ENCODE data around the gene LAMB1.

LAMB1 gene

DNA sequence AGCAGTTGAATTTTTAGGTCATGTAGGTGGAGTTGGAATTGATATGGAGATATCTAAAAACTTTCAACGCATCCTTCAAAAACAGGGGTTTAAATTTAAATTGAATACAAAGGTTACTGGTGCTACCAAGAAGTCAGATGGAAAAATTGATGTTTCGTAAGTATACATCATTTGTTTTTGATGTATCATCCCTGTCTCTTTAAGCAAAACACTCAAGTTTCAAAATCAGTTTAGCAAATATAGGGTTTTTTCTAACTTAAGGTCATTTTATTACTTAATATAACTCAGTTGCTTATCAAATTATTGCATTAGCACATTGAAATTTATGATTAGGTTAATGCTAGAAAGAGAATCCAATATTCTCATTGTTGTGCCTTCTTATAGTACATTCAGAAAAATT, 87.4 kb downstream of the LAMB1 start:
- H3K4me1 ChIP-seq, result no peaks in the 10 kb centered on the region
- H3K36me3 ChIP-seq, result peaks cover 86% of the 10 kb centered on the region
- no peaks in the 10 kb centered on the region for H3K9me3 ChIP-seq
- H3K4me3 ChIP-seq (ENCODE audit: low read depth, low read length), result no peak overlapping the region
- DNase-seq, result no peak
- H3K27me3 ChIP-seq, result no peaks in the 10 kb centered on the region
- TF ChIP-seq, protein P1, sequence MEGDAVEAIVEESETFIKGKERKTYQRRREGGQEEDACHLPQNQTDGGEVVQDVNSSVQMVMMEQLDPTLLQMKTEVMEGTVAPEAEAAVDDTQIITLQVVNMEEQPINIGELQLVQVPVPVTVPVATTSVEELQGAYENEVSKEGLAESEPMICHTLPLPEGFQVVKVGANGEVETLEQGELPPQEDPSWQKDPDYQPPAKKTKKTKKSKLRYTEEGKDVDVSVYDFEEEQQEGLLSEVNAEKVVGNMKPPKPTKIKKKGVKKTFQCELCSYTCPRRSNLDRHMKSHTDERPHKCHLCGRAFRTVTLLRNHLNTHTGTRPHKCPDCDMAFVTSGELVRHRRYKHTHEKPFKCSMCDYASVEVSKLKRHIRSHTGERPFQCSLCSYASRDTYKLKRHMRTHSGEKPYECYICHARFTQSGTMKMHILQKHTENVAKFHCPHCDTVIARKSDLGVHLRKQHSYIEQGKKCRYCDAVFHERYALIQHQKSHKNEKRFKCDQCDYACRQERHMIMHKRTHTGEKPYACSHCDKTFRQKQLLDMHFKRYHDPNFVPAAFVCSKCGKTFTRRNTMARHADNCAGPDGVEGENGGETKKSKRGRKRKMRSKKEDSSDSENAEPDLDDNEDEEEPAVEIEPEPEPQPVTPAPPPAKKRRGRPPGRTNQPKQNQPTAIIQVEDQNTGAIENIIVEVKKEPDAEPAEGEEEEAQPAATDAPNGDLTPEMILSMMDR (IDR thresholded peaks at IDR 0.05; ENCODE audit: low read depth, low read length), result no peak

GRCh38 chr7:107914831-107915230, 88.1 kb downstream of the LAMB1 start:
- DNase-seq, result no peak
- peaks cover 80% of the 10 kb centered on the region for H3K36me3 ChIP-seq
- TF ChIP-seq, protein P1 (IDR thresholded peaks at IDR 0.05; ENCODE audit: low read depth, low read length), result no peak
- no peaks in the 10 kb centered on the region for H3K4me1 ChIP-seq
- H3K9me3 ChIP-seq, result no peaks in the 10 kb centered on the region
- no peaks in the 10 kb centered on the region for H3K27me3 ChIP-seq
- no peak overlapping the region for H3K4me3 ChIP-seq (ENCODE audit: low read depth, low read length)

- Histone ChIP-seq H3K36me3 (peaks cover 78% of the 10 kb centered on the region), H3K9me3 (no peaks in the 10 kb centered on the region), H3K27me3 (no peaks in the 10 kb centered on the region), H3K4me3 (ENCODE audit: low read depth, low read length) (no peak overlapping the region), H3K4me1 (no peaks in the 10 kb centered on the region)
- DNase-seq, result no peak
- TF ChIP-seq, protein P1 (IDR thresholded peaks at IDR 0.05; ENCODE audit: low read depth, low read length), result no peak
Measured at GRCh38 chr7:107913851-107914250, 89.1 kb downstream of the LAMB1 start.

- no peaks in the 10 kb centered on the region for H3K27me3 ChIP-seq
- DNase-seq, result no peak
Measured at GRCh38 chr7:107911981-107912380, 91.0 kb downstream of the LAMB1 start.

GRCh38 chr7:107909445-107909844, 93.5 kb downstream of the LAMB1 start:
- no peaks in the 10 kb centered on the region for H3K4me1 ChIP-seq
- peaks cover 76% of the 10 kb centered on the region for H3K36me3 ChIP-seq
- no peaks in the 10 kb centered on the region for H3K9me3 ChIP-seq
- no peak for DNase-seq
- no peak overlapping the region for H3K4me3 ChIP-seq (ENCODE audit: low read depth, low read length)
- no peaks in the 10 kb centered on the region for H3K27me3 ChIP-seq
- TF ChIP-seq, protein P1 (IDR thresholded peaks at IDR 0.05; ENCODE audit: low read depth, low read length), result no peak

More at GRCh38 chr7:107911981-107912380, 91.0 kb downstream of the LAMB1 start:
- Histone ChIP-seq H3K4me3 (ENCODE audit: low read depth, low read length) (no peak overlapping the region), H3K4me1 (no peaks in the 10 kb centered on the region), H3K36me3 (peaks cover 75% of the 10 kb centered on the region), H3K9me3 (no peaks in the 10 kb centered on the region)
- TF ChIP-seq, protein P1 (IDR thresholded peaks at IDR 0.05; ENCODE audit: low read depth, low read length), result no peak

GRCh38 chr7:107907790-107908189, 95.2 kb downstream of the LAMB1 start:
- Histone ChIP-seq H3K4me3 (ENCODE audit: low read depth, low read length) (no peak overlapping the region), H3K4me1 (no peaks in the 10 kb centered on the region), H3K27me3 (no peaks in the 10 kb centered on the region), H3K9me3 (no peaks in the 10 kb centered on the region), H3K36me3 (peaks cover 86% of the 10 kb centered on the region)
- TF ChIP-seq, protein P1 (IDR thresholded peaks at IDR 0.05; ENCODE audit: low read depth, low read length), result no peak
- DNase-seq, result no peak

Measured in BE2C (cell line).